IgD-negative memory B cell (primary cell): ENCODE measurements around the gene ATP2A3. TPM values are rescaled to one million over a fixed set of nuclear protein-coding genes. Genes with fewer than 3 reads are reported as not detected.
"Not testable (repeated sequence)": the region's sequence is repeated elsewhere in the genome, so short reads cannot be mapped to it uniquely, and the experiment has no call there.

Experiments used
- H3K27ac Mint-ChIP-seq, 3 donors: one replicate each; pipeline ENCODE4 v1.8.0; 2020 to 2022; ENCODE audit warnings: mild to moderate bottlenecking in 3 of 3, mixed read lengths in 3 of 3, moderate library complexity in 1 of 3
- H3K27me3 Mint-ChIP-seq: one replicate; pipeline ENCODE4 v1.8.0; 2021; ENCODE audit warnings: mixed read lengths
- H3K36me3 Mint-ChIP-seq: one replicate; pipeline ENCODE4 v1.8.0; 2020; ENCODE audit warnings: mild to moderate bottlenecking, mixed read lengths
- H3K4me1 Mint-ChIP-seq, 3 donors: one replicate each; pipeline ENCODE4 v1.8.0; 2020 to 2022; ENCODE audit warnings: mixed read lengths in 3 of 3, mild to moderate bottlenecking in 1 of 3
- H3K4me3 Mint-ChIP-seq, 4 donors: one replicate each; pipeline ENCODE4 v1.8.0; 2020 to 2022; ENCODE audit warnings: mild to moderate bottlenecking in 4 of 4, mixed read lengths in 4 of 4, moderate library complexity in 3 of 4
- H3K9me3 Mint-ChIP-seq, 3 donors: one replicate each; pipeline ENCODE4 v1.8.0; 2020 to 2021; ENCODE audit warnings: mixed read lengths in 3 of 3, mild to moderate bottlenecking in 1 of 3
- polyA plus RNA-seq: library from polyadenylated mRNA; unstranded; fragments of 300-500 nt; fragmentation: Illumina TruSeq; gene quantifications from one replicate; pipeline ENCODE4 v1.2.3, GENCODE V29; 2021

Gene ATP2A3
- polyA plus RNA-seq, 1 donor from 2014 or later: 155 TPM

DNA sequence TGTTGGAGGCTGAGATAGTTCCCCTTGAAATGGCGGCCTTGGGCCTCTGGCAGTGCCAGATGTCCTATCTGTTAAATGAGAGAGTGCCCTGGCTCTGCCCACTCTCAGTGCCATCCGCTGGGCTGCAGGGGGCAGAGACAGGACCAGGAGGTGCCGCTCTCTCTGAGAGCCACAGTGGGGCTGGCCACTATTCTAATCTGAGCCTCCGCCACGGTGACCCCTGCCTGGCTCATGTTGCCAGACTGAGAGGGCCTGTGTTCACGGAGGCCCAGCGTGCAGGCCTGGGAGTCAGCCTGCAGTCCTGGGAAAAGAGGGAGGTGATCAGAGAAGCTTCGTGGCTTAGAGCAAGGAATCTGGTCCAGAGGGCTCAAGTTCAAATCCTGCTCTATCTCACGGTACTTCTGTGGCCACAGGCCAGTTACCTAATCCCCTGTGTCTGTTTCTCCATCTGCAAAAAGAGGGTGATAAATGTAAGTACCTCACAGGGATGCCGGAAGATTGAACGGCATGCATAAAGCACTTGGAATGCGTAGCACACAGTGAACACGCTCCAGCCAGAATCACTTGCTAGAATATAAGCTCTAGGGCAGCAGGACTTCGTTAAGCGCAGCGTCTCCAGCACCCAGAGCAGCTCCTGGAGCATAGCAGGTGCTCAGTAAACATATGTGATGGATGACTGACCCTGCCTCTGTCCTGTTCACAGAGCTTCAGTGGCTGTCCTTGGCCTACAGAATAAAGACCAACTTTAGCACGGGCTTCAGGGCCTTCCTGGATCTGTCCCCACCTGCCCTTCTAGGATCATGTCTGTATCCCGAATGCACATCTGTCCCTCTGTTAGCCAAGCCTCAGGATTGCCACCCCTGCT, 6.3 kb downstream of the ATP2A3 start:
- Mint-ChIP-seq H3K4me1 (peaks cover 31 to 56% (median 47%) of the 10 kb centered on the region in 3 donors), H3K27me3 (no peaks in the 10 kb centered on the region), H3K36me3 (peaks cover 9% of the 10 kb centered on the region)

DNA sequence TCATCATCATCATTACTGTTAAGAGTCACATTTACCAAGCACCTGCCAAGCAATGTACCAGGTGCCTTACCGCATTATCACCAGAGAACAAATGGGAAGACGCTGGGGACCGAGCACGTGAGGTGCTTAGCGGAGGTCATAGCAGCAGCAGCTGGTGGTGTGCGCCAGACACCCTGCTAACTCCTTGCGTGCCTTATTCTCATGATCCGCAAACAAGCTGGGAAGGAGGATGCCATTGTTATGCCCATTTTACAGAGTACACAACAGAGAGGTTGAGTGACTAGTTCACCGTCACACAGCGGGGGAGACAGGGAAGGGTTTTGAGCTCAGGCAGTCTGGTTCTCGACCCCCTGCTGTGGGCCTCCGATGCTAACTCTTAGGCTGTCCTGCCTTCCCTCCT, 7.3 kb downstream of the ATP2A3 start:
- H3K27ac Mint-ChIP-seq: peak overlapping the region; percentile 24 to 86 (median 65)

More for the DNA sequence above, 6.3 kb downstream of the ATP2A3 start:
- no peaks in the 10 kb centered on the region for H3K9me3 Mint-ChIP-seq
- H3K27ac Mint-ChIP-seq: peak overlapping the region in 2 of 3 donors; percentile 24 to 65
- H3K4me3 Mint-ChIP-seq: peak overlapping the region in 3 of 4 donors; percentile 16 to 80 (median 77)

DNA sequence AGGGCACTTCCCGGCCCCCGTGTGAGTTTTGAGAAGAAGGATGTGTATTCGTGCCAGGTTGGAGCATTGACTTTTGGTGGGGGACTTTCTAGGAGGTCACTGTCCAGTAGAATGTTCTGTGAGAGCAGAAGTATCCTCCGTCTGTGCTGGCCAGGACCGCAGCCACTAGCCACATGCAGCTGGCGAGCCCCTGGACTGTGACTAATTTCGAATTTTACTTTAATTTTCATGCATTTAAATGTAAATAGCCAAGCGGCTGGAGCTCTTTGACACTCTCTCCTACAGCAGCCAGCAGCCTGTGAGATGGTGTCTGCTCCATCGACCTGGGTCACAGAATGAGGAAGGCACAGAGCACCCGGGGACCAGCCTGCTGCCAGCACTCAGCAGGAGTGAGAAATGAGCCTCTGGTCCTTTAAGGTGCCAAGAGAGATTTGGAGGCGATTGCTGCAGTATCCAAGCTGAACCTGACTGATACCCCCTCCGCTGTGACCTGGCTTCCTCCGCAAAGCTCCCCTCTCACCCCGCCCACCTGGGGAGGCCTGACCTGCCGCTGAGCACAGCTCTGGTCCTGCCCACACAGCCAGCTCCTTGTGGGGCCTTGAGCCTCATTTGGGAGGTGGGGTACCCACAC, 7.8 kb downstream of the ATP2A3 start:
- Mint-ChIP-seq H3K9me3 (no peaks in the 10 kb centered on the region), H3K4me3 (peak overlapping the region in 3 of 4 donors; percentile 16 to 71 (median 65)), H3K36me3 (peaks cover 5% of the 10 kb centered on the region), H3K27ac (peak overlapping the region; percentile 65 to 86 (median 69)), H3K27me3 (no peaks in the 10 kb centered on the region), H3K4me1 (peaks cover 28 to 44% (median 38%) of the 10 kb centered on the region in 3 donors)

More for the DNA sequence above, 7.3 kb downstream of the ATP2A3 start:
- Mint-ChIP-seq H3K4me1 (peaks cover 31 to 49% (median 41%) of the 10 kb centered on the region in 3 donors), H3K4me3 (peak overlapping the region in 3 of 4 donors; percentile 16 to 77 (median 71)), H3K36me3 (peaks cover 5% of the 10 kb centered on the region), H3K27me3 (no peaks in the 10 kb centered on the region), H3K9me3 (no peaks in the 10 kb centered on the region)

DNA sequence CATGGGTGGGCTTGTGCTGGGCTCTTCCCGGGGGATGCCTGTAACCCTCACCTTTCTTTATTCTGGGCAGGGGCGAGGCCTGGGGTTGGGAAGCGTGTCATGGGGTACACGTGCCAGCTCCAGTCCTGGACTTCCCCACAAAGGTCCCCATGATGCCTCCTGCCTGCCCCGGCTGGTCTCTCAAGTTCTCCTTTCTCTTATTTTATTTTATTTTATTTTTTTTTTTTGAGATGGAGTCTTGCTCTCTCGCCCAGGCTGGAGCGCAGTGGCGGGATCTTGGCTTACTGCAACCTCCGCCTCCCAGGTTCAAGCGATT, 8.6 kb downstream of the ATP2A3 start:
- H3K36me3 Mint-ChIP-seq: peaks cover 2% of the 10 kb centered on the region
- H3K27me3 Mint-ChIP-seq: no peaks in the 10 kb centered on the region
- H3K4me1 Mint-ChIP-seq: peaks cover 24 to 38% (median 30%) of the 10 kb centered on the region in 3 donors
- peak overlapping the region in 1 of 4 donors; percentile 14 for H3K4me3 Mint-ChIP-seq
- H3K27ac Mint-ChIP-seq: no peak overlapping the region
- no peaks in the 10 kb centered on the region for H3K9me3 Mint-ChIP-seq

DNA sequence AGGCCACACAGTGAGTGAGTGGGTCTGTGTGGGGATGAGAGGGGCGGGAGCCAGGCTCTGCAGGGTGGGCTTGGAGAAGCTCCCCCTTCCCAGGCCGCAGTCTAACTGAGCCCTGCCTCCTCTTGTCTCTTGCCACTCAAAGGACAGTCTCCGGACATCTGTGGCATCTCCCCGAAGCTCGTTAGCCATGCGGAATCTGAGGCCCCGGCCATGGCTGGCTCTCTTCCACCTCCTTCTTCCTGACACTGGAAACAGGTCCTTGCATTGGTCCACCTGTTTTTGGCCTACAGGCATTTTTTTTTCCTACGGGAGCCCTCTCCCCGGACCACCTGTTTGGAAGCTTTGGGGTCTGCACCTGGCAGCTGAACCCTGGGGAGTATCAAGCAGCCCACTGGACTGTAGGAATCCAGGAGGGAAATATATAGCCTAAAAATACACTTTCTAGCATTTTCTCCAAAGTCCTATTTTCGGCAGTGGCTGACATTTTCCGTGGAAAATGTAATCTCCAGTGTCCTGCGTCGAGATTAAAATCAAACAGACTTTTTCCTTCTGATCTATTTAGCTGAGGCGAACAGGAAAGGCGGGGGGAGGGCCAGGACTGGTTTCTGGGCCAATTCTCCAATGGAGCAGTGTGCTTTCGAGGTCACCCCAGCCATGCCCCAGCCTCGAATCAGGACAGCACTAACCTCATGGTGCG, 9.1 kb downstream of the ATP2A3 start:
- peaks cover 2% of the 10 kb centered on the region for H3K36me3 Mint-ChIP-seq
- peaks cover 19 to 33% (median 26%) of the 10 kb centered on the region in 3 donors for H3K4me1 Mint-ChIP-seq
- peak overlapping the region in 2 of 4 donors; percentile 14 to 22 for H3K4me3 Mint-ChIP-seq
- H3K27ac Mint-ChIP-seq: peak overlapping the region in 1 of 3 donors; percentile 81
- H3K9me3 Mint-ChIP-seq: no peaks in the 10 kb centered on the region
- H3K27me3 Mint-ChIP-seq: no peaks in the 10 kb centered on the region

DNA sequence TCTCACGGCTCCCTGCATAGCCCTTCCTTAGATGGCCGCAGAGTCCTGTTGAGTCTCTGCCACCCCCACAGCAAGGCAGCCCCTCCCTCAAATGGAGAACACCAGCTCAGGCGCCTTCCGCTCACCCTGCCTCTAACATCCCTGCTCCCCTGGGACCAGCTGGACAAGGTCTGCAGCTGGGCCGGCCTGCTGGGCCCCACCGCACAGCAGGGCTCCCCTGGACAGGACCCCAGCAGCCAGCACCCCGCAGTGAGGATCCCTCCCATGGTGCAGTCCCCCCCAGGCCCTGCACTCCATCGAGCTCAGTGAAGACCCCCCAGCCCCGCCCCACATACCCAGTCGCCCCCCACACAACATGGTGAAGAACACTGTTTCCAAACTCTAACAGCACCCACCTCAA, 10.2 kb downstream of the ATP2A3 start:
- peaks cover 15 to 27% (median 19%) of the 10 kb centered on the region in 3 donors for H3K4me1 Mint-ChIP-seq
- no peak overlapping the region for H3K4me3 Mint-ChIP-seq
- H3K27me3 Mint-ChIP-seq: no peaks in the 10 kb centered on the region
- H3K27ac Mint-ChIP-seq: peak overlapping the region in 1 of 3 donors; percentile 42
- H3K9me3 Mint-ChIP-seq: no peaks in the 10 kb centered on the region
- peaks cover 2% of the 10 kb centered on the region for H3K36me3 Mint-ChIP-seq

DNA sequence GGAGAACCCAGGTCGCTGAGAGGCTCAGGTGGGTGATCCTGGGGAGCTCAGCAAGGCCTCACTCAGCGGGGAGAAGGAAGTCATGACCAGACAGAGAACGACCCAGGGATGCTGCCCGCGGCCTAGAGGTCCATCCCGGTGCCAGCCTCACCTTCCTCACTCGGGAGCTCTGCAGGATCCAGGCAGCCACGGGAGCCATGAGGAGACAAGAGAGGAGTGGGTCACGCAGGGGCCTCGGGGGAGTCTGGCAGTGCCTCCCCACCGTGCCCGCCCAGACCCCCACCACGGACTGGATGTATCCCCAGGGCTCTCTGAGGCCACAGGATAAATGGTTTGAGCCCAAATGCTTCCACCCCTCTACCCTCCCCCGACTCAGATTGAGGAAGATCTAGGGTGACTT, 10.7 kb downstream of the ATP2A3 start:
- Mint-ChIP-seq H3K4me3 (no peak overlapping the region), H3K4me1 (peaks cover 14 to 26% (median 18%) of the 10 kb centered on the region in 3 donors), H3K36me3 (peaks cover 2% of the 10 kb centered on the region), H3K9me3 (no peaks in the 10 kb centered on the region), H3K27me3 (no peaks in the 10 kb centered on the region), H3K27ac (peak overlapping the region in 1 of 3 donors; percentile 71)

DNA sequence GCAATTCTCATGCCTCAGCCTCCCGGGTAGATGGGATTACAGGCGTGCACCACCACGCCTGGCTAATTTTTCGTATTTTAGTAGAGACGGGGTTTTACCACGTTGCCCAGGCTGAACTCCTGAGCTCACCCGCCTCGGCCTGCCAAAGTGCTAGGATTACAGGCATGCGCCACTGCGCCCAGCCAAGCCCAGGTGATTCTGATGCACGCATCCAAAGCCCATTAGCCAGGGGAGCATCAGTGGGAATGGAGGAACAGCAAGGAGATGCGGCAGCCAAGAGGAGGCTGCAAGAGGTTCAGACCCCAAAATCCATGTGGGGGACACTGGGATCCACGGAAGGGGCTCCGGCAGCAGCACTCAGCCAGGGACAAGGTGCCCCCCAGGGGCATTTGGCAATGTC, 12.1 kb downstream of the ATP2A3 start:
- Mint-ChIP-seq H3K4me3 (no peak overlapping the region), H3K9me3 (no peaks in the 10 kb centered on the region), H3K4me1 (peaks cover 10 to 13% (median 12%) of the 10 kb centered on the region in 3 donors), H3K27me3 (no peaks in the 10 kb centered on the region), H3K36me3 (peaks cover under 1% of the 10 kb centered on the region), H3K27ac (peak overlapping the region in 2 of 3 donors; percentile 51 to 92)

DNA sequence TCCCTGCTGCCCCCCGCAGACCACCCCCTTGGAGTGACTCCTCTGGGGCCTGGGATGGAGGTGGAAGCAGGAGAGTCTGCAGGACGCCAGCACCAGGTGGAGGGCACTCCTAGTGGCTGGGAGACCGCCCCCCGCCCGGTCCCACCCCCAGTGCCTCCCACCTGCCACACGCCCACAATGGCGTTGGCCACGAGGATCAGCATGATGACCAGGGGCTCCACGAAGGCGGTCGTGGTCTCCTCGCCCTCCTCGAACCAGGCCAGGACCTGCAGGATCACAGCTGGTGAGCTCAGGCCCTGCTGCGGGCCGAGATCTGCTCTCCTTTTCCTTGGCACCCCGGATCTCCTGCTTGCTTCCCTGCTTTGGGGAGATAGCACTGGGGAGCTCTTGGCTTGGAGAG, 12.8 kb downstream of the ATP2A3 start:
- Mint-ChIP-seq H3K4me3 (no peak overlapping the region), H3K27ac (peak overlapping the region in 1 of 3 donors; percentile 92), H3K36me3 (no peaks in the 10 kb centered on the region), H3K27me3 (no peaks in the 10 kb centered on the region), H3K9me3 (no peaks in the 10 kb centered on the region), H3K4me1 (peaks cover 3 to 6% (median 4%) of the 10 kb centered on the region in 3 donors)

DNA sequence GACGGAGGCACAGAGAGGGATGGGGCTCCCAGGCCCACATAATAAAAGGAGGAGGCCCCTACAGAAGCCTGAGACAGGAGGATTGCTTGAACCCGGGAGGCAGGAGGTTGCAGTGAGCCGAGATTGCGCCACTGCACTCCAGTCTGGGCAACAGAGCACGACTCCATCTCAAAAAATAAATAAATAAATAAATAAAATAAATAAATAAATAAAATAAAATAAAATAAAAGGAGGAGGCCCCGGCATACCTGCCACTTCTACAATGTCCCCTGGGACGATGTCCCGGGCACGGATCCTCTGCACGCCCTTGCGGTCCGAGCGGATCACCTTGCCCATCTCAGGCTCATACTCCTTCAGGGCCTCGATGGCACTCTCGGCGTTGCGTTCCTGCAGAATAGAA, 13.2 kb downstream of the ATP2A3 start:
- Mint-ChIP-seq H3K27me3 (no peaks in the 10 kb centered on the region), H3K4me1 (peaks cover 0 to 2% (median 0%) of the 10 kb centered on the region in 3 donors), H3K27ac (no peak overlapping the region), H3K9me3 (no peaks in the 10 kb centered on the region), H3K36me3 (no peaks in the 10 kb centered on the region), H3K4me3 (no peak overlapping the region)

DNA sequence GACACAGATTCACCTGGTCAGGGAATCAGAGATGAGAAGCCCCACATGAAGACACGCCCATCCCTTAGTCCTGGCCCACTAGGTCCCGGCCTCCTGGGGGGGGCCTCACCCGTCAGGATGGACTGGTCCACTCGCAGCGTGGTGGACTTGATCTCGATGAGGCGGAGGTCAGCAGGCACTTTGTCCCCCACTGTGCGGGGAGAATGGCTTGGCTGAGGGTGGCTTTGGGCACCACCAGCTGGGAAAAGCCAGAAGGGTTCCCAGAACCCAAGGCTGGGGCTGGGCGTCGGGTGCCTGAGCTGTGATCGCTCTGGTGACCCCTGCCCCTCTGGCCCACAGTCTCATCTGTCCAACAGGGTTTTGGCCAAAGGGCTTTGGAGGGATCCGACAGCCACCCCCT, 13.7 kb downstream of the ATP2A3 start:
- Mint-ChIP-seq H3K36me3 (no peaks in the 10 kb centered on the region), H3K9me3 (no peaks in the 10 kb centered on the region), H3K27ac (no peak overlapping the region)

DNA sequence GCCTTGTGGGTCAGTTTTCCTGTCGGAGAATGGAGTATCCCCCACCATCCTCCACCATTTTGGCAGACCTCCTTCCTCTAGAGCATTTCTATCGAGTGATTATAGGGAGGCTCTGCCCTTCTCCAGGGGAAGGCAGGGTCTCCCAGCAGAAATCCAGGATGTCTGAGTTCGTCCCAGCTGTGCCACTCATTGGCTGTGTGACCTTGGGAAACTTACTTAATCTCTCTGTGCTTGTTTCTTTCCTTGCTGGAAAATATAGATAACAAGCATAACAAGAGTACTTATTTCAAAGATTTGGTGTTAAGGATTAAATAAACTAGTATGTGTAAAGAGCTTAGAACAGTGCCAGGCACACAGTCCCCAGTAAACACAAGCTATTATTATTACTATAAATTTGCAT, 14.8 kb downstream of the ATP2A3 start:
- no peaks in the 10 kb centered on the region for H3K9me3 Mint-ChIP-seq
- no peak overlapping the region for H3K4me3 Mint-ChIP-seq
- no peaks in the 10 kb centered on the region for H3K36me3 Mint-ChIP-seq
- H3K4me1 Mint-ChIP-seq: peaks cover 0 to 1% (median 0%) of the 10 kb centered on the region in 3 donors
- H3K27me3 Mint-ChIP-seq: no peaks in the 10 kb centered on the region
- peak overlapping the region in 2 of 3 donors; percentile 32 to 57 for H3K27ac Mint-ChIP-seq

More for the DNA sequence above, 13.7 kb downstream of the ATP2A3 start:
- Mint-ChIP-seq H3K4me3 (no peak overlapping the region), H3K27me3 (no peaks in the 10 kb centered on the region), H3K4me1 (peaks cover 0 to 1% (median 0%) of the 10 kb centered on the region in 3 donors)

DNA sequence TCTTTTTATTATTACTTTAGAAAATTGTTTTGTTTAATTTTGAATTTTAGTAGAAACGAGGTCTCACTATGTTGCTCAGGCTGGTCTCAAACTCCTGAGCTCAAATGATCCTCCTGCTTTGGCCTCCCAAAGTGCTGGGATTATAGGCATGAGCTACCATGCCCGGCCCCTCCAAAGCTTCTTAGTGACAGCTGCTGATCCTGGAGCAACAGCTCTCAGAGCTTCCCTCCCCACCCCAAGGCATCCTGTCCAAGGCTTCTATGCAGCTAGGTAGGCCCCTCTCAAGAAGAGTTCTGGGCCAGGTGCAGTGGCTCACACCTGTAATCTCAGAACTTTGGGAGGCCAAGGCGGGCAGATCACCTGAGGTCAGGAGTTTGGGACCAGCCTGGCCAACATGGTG, 15.7 kb downstream of the ATP2A3 start:
- H3K4me1 Mint-ChIP-seq, H3K27me3 Mint-ChIP-seq, H3K4me3 Mint-ChIP-seq, H3K9me3 Mint-ChIP-seq, H3K36me3 Mint-ChIP-seq: not testable (repeated sequence)
- H3K27ac Mint-ChIP-seq: peak overlapping the region in 1 of 3 donors; percentile 32

DNA sequence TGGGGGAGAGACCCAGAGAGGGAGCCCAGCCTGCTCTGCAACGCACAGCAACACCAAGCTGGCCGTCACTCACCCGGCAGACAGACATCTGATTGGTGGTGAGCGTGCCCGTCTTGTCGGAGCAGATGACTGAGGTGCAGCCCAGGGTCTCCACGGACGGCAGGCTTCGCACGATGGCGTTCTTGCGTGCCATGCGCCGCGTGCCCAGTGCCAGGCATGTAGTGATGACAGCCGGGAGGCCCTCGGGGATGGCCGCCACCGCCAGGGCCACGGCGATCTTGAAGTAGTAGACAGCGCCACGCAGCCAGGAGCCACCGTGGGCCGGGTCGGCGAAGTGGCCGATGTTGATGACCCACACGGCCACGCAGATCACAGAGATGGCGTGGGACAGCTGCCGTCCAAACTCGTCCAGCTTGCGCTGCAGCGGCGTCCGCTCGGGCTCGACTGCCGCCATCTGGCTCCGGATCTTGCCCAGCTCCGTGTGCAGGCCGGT, 16.9 kb downstream of the ATP2A3 start:
- Mint-ChIP-seq H3K27ac (no peak overlapping the region), H3K4me3 (no peak overlapping the region), H3K27me3 (no peaks in the 10 kb centered on the region)

More for the DNA sequence above, 16.9 kb downstream of the ATP2A3 start:
- Mint-ChIP-seq H3K36me3 (peaks cover 3% of the 10 kb centered on the region), H3K9me3 (no peaks in the 10 kb centered on the region), H3K4me1 (peaks cover 0 to 1% (median 0%) of the 10 kb centered on the region in 3 donors)
